ENCODE measurements around the gene SND1.

Gene SND1

DNA sequence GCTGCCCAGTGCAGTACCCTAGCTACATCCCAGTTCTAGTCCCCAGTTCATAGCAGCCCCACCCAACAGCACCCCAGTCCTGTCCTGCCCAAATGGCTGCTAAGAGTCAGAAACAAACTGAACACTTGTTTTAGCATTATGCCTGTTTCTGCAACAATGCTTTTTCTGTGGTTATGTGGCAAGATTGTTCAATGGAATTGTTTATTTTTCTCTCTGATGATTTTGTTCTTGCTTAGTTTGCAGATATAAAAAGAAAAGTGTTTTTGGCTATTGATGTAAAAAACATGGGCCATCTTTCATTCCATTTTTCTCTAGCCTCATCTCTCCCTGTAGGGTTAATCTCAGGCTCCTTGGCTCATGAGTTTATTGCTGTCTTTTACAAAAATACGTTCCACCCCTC lies 336.8 kb downstream of the SND1 start:
- H3K4me3 ChIP-seq (ENCODE audit: low read length) = no peak overlapping the region

DNA sequence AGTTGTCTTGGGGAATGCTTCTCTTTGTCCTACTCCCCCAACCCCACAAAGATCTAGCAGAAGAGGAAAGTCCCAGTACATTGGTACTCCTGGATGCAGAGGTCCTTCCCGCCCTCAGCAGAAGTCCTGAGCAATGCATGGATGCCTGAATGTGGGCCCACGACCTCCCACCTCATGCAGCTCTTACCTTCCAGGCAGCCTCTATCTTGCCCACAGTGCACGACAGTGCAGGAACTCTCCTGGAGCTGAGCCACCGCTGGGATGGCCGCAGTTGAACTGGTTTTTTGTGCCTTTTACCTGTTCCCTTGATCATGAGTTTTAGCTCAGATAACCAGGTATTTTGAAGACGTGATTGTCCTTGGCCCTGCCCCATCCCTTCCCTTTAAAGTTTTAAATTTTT lies 341.3 kb downstream of the SND1 start:
- Histone ChIP-seq H3K9ac (ENCODE audit: low read length) (no peak overlapping the region), H3K4me1 (ENCODE audit: control insufficient read depth, insufficient read depth, low read length) (no peaks in the 10 kb centered on the region)

More for the DNA sequence above, 336.8 kb downstream of the SND1 start:
- H3K36me3 ChIP-seq (ENCODE audit: control insufficient read depth, insufficient read depth, low read length) = no peaks in the 10 kb centered on the region
- no peak overlapping the region for H3K9ac ChIP-seq (ENCODE audit: low read length)
- no peaks in the 10 kb centered on the region for H3K9me3 ChIP-seq (ENCODE audit: control insufficient read depth, low read length)
- peaks cover 32% of the 10 kb centered on the region for H3K4me1 ChIP-seq (ENCODE audit: control insufficient read depth, insufficient read depth, low read length)
- no peaks in the 10 kb centered on the region for H3K27me3 ChIP-seq (ENCODE audit: control insufficient read depth, insufficient read depth, low read length)

DNA sequence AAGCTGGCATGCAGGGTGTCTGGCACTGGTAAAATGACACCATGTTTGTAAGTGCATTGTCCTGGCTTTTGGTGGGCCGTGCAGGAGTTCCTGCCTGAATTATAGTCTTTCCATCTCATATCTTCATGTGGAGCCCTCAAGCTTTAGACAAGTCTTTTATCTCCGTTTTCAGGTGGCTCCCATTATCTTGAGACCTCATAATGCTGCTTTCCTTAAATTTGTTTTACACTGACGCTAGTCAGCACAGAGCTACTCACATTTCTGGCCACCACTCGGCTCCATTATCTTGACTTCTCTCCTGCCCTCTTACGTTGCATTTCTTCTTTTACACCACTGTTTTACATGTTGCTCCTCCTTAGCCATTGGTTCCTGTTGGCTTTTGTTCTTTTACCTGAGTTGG lies 342.0 kb downstream of the SND1 start:
- no peak overlapping the region for H3K9ac ChIP-seq (ENCODE audit: low read length)
- no peaks in the 10 kb centered on the region for H3K4me1 ChIP-seq (ENCODE audit: control insufficient read depth, insufficient read depth, low read length)
- H3K36me3 ChIP-seq (ENCODE audit: control insufficient read depth, insufficient read depth, low read length) = no peaks in the 10 kb centered on the region
- no peaks in the 10 kb centered on the region for H3K9me3 ChIP-seq (ENCODE audit: control insufficient read depth, low read length)
- no peaks in the 10 kb centered on the region for H3K27me3 ChIP-seq (ENCODE audit: control insufficient read depth, insufficient read depth, low read length)
- no peak overlapping the region for H3K4me3 ChIP-seq (ENCODE audit: low read length)

More for the DNA sequence above, 341.3 kb downstream of the SND1 start:
- H3K36me3 ChIP-seq (ENCODE audit: control insufficient read depth, insufficient read depth, low read length) = no peaks in the 10 kb centered on the region
- no peaks in the 10 kb centered on the region for H3K9me3 ChIP-seq (ENCODE audit: control insufficient read depth, low read length)
- no peak overlapping the region for H3K4me3 ChIP-seq (ENCODE audit: low read length)
- no peaks in the 10 kb centered on the region for H3K27me3 ChIP-seq (ENCODE audit: control insufficient read depth, insufficient read depth, low read length)

- Histone ChIP-seq H3K9me3 (ENCODE audit: control insufficient read depth, low read length) (no peaks in the 10 kb centered on the region), H3K36me3 (ENCODE audit: control insufficient read depth, insufficient read depth, low read length) (no peaks in the 10 kb centered on the region), H3K9ac (ENCODE audit: low read length) (no peak overlapping the region), H3K4me3 (ENCODE audit: low read length) (no peak overlapping the region), H3K27me3 (ENCODE audit: control insufficient read depth, insufficient read depth, low read length) (no peaks in the 10 kb centered on the region), H3K4me1 (ENCODE audit: control insufficient read depth, insufficient read depth, low read length) (peaks cover 9% of the 10 kb centered on the region)
Measured at GRCh38 chr7:127995156-127995880, 343.3 kb downstream of the SND1 start.

- no peak overlapping the region for H3K4me3 ChIP-seq (ENCODE audit: low read length)
- H3K36me3 ChIP-seq (ENCODE audit: control insufficient read depth, insufficient read depth, low read length) = no peaks in the 10 kb centered on the region
- no peak overlapping the region for H3K9ac ChIP-seq (ENCODE audit: low read length)
- H3K9me3 ChIP-seq (ENCODE audit: control insufficient read depth, low read length) = no peaks in the 10 kb centered on the region
- H3K4me1 ChIP-seq (ENCODE audit: control insufficient read depth, insufficient read depth, low read length) = peaks cover 11% of the 10 kb centered on the region
- no peaks in the 10 kb centered on the region for H3K27me3 ChIP-seq (ENCODE audit: control insufficient read depth, insufficient read depth, low read length)
Measured at GRCh38 chr7:127995881-127996215, 343.9 kb downstream of the SND1 start.

DNA sequence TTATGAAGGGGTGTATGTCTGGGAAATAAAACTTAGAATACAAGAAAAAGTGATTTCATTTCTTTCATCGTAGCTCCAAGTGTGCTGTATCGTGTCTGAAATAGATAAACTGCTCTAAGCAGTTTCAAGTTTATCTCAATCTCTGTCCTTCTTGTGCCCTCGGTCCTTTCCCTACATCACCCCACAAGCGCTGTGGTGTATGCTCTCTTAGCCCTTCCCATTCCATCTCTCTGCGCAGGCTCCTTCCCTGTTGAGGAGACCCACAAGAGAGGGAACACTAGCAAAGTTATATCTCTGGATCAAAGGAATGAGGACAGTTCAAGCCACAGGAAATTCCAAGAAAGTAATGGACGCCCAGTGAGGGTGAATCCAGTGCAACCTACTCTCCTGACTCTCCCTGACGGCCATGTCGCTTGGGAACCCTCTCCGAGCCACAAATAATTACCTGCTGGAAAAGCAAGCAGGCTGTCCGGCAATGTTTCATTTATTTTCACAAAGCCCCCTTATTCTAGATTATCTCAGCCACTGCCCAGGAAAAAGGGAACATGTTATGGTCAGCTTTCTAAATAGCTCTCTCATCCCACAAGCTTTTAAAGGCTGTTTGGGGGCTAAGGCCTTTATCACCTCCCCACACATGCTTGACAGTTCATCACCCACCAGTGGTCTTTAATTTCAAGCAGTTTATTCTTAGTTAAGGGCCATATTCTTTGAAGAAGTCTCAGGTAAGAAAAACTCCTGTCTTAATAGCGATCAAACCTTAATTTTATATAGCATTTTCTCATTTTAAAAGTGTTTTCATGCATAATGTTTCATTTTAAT lies 344.5 kb downstream of the SND1 start:
- H3K9me3 ChIP-seq (ENCODE audit: control insufficient read depth, low read length) = no peaks in the 10 kb centered on the region
- H3K9ac ChIP-seq (ENCODE audit: low read length) = no peak overlapping the region
- H3K4me3 ChIP-seq (ENCODE audit: low read length) = no peak overlapping the region
- peaks cover 11% of the 10 kb centered on the region for H3K4me1 ChIP-seq (ENCODE audit: control insufficient read depth, insufficient read depth, low read length)
- H3K36me3 ChIP-seq (ENCODE audit: control insufficient read depth, insufficient read depth, low read length) = no peaks in the 10 kb centered on the region
- H3K27me3 ChIP-seq (ENCODE audit: control insufficient read depth, insufficient read depth, low read length) = no peaks in the 10 kb centered on the region

DNA sequence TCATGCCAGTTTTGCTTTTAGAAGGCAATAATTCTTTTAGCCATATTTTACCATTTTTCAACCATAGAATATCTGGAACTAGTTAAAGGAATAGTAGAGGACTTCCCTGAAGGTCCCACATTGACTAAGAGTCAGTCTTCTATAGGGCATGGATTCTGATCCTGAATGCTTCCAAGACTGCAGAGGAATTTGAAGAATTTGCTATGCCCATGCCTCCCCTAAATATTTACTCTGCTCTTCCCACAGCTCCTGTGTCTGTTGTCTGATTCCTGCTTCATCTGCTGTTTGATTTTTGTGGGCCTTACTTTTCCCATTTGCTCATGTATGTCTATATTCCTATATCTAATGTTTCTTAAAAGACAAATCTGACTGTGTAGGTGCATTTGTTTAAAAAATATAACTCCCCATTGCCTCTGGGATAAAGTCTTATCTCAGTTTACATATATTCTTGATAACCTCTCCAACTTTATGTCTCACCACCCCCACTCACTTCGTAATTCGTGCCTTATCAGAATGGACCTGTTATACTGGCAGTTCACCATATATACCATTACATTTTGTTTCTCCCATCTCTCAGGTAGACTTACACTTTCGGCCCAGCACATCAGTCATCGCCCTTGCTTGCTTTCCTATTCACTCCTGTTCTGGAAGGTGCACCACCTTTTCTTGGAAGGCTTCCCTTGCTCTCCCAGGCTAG lies 345.4 kb downstream of the SND1 start:
- peaks cover 11% of the 10 kb centered on the region for H3K4me1 ChIP-seq (ENCODE audit: control insufficient read depth, insufficient read depth, low read length)
- H3K9ac ChIP-seq (ENCODE audit: low read length) = no peak overlapping the region
- H3K9me3 ChIP-seq (ENCODE audit: control insufficient read depth, low read length) = no peaks in the 10 kb centered on the region
- H3K27me3 ChIP-seq (ENCODE audit: control insufficient read depth, insufficient read depth, low read length) = no peaks in the 10 kb centered on the region
- H3K36me3 ChIP-seq (ENCODE audit: control insufficient read depth, insufficient read depth, low read length) = no peaks in the 10 kb centered on the region
- no peak overlapping the region for H3K4me3 ChIP-seq (ENCODE audit: low read length)

DNA sequence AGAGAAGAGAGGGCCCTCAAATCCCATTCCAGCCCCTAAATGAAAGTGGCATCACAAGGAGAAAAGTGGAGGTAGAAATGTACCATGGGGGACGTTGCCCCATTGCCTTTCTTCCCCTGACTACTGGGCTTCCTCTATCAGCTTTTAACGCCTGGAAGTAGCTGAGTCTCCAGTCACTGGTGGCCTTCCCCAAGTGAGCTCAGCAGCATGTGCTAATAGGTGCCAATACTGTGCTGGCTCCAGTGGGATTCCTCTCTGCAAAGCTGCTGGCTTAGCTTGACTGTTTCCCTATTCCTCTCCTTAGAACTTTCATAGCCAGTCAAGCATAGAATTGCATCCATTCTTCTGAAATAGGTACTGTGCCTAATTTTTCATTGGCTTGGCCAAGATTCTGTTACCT lies 346.7 kb downstream of the SND1 start:
- Histone ChIP-seq H3K9me3 (ENCODE audit: control insufficient read depth, low read length) (no peaks in the 10 kb centered on the region), H3K27me3 (ENCODE audit: control insufficient read depth, insufficient read depth, low read length) (no peaks in the 10 kb centered on the region), H3K4me3 (ENCODE audit: low read length) (no peak overlapping the region), H3K9ac (ENCODE audit: low read length) (no peak overlapping the region), H3K4me1 (ENCODE audit: control insufficient read depth, insufficient read depth, low read length) (peaks cover 11% of the 10 kb centered on the region), H3K36me3 (ENCODE audit: control insufficient read depth, insufficient read depth, low read length) (no peaks in the 10 kb centered on the region)

DNA sequence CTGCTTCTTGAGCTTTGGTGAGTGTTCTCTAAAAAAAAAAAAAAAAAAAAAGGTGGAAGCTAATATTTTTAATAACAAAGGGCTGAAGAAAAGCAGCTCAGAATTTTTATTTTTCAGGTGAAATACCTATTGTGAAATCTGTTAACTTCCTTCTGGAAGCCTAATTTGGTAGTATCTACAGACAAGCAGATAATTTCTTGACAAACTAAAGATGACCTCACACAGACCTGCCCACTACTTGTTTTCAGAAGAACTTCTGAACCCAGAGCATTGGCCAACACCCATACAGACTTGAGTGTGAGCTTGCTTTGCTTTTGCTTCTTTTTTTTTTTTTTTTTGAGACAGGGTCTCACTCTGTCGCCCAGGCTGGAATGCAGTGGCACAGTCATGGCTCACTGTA lies 348.1 kb downstream of the SND1 start:
- Histone ChIP-seq H3K36me3 (ENCODE audit: control insufficient read depth, insufficient read depth, low read length) (no peaks in the 10 kb centered on the region), H3K9me3 (ENCODE audit: control insufficient read depth, low read length) (no peaks in the 10 kb centered on the region), H3K4me1 (ENCODE audit: control insufficient read depth, insufficient read depth, low read length) (peaks cover 17% of the 10 kb centered on the region), H3K27me3 (ENCODE audit: control insufficient read depth, insufficient read depth, low read length) (no peaks in the 10 kb centered on the region), H3K4me3 (ENCODE audit: low read length) (no peak overlapping the region), H3K9ac (ENCODE audit: low read length) (no peak overlapping the region)

DNA sequence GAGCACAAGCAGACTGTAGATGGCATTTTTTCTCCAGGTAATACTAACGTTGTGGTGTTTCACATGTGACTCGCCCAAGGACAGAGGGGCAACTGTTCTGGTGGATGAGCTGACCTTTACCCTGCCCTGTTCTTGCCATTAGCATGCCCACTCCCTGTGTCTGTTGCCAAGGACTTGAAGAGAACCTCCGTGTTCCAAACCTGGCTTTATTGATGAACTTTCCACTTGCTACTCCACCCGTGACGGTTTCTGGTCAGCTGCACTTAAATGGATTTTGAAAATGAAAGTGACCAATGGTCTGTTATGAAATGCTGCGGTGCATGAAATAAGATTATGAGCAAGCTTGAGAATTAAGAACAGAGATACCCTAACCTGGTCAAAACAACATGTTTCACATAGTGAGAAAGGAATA lies 348.9 kb downstream of the SND1 start:
- no peaks in the 10 kb centered on the region for H3K27me3 ChIP-seq (ENCODE audit: control insufficient read depth, insufficient read depth, low read length)
- no peaks in the 10 kb centered on the region for H3K36me3 ChIP-seq (ENCODE audit: control insufficient read depth, insufficient read depth, low read length)
- H3K4me1 ChIP-seq (ENCODE audit: control insufficient read depth, insufficient read depth, low read length) = peaks cover 17% of the 10 kb centered on the region
- no peak overlapping the region for H3K4me3 ChIP-seq (ENCODE audit: low read length)
- H3K9me3 ChIP-seq (ENCODE audit: control insufficient read depth, low read length) = no peaks in the 10 kb centered on the region
- no peak overlapping the region for H3K9ac ChIP-seq (ENCODE audit: low read length)

- H3K36me3 ChIP-seq (ENCODE audit: control insufficient read depth, insufficient read depth, low read length) = no peaks in the 10 kb centered on the region
- no peaks in the 10 kb centered on the region for H3K9me3 ChIP-seq (ENCODE audit: control insufficient read depth, low read length)
- H3K27me3 ChIP-seq (ENCODE audit: control insufficient read depth, insufficient read depth, low read length) = no peaks in the 10 kb centered on the region
- peaks cover 17% of the 10 kb centered on the region for H3K4me1 ChIP-seq (ENCODE audit: control insufficient read depth, insufficient read depth, low read length)
- no peak overlapping the region for H3K9ac ChIP-seq (ENCODE audit: low read length)
- H3K4me3 ChIP-seq (ENCODE audit: low read length) = no peak overlapping the region
Measured at GRCh38 chr7:128003167-128003566, 351.2 kb downstream of the SND1 start.

- Histone ChIP-seq H3K27me3 (ENCODE audit: control insufficient read depth, insufficient read depth, low read length) (no peaks in the 10 kb centered on the region), H3K4me3 (ENCODE audit: low read length) (no peak overlapping the region), H3K4me1 (ENCODE audit: control insufficient read depth, insufficient read depth, low read length) (peaks cover 17% of the 10 kb centered on the region), H3K36me3 (ENCODE audit: control insufficient read depth, insufficient read depth, low read length) (no peaks in the 10 kb centered on the region), H3K9ac (ENCODE audit: low read length) (no peak overlapping the region), H3K9me3 (ENCODE audit: control insufficient read depth, low read length) (no peaks in the 10 kb centered on the region)
Measured at GRCh38 chr7:128003787-128004186, 351.8 kb downstream of the SND1 start.
